Caco-2 (cell line): ENCODE data around the gene ARFGAP1. TPM values are rescaled to one million over a fixed set of nuclear protein-coding genes. Genes with fewer than 3 reads are reported as not detected.

ENCODE experiments used
- BruUV-seq: library from RNA; stranded (reverse); fragments of 400-500 nt; replicated peaks from 2 replicates; lab custom pipeline; 2021; lab: Mats Ljungman, UMichigan
- CTCF ChIA-PET: fragments of 300-600 bp; sonication (Branson Sonifier 250); formaldehyde crosslinking; loops from one replicate; lab custom pipeline; 2022; ENCODE audit warnings: antibody characterized with exemption; lab: Charles Lee
- POLR2A ChIA-PET: fragments of 300-600 bp; sonication (Branson Sonifier 250); formaldehyde crosslinking; loops from one replicate; lab custom pipeline; 2022; ENCODE audit warnings: antibody characterized with exemption; lab: Charles Lee
- DNase-seq, 2 experiments: peaks; one replicate each; pipeline versions ENCODE4 v3.0.0 to v3.0.0-alpha.2; 2020 to 2022
- H3K27me3 ChIP-seq: replicated peaks from 2 replicates; pipeline ENCODE4 v1.6.0; 2011; ENCODE audit warnings: low read length; ENCODE audit not compliant: control insufficient read depth, insufficient read depth
- H3K36me3 ChIP-seq: 2 replicates; pipeline ENCODE4 v1.5.1; 2011; ENCODE audit warnings: low read length; ENCODE audit not compliant: control insufficient read depth, insufficient read depth
- H3K4me1 ChIP-seq: fragments of 250-450 bp; sonication (Bioruptor Pico); 2 replicates; pipeline ENCODE4 v1.5.1; 2020; ENCODE audit warnings: mild to moderate bottlenecking
- H3K4me3 ChIP-seq: 2 replicates; pipeline ENCODE4 v1.5.1; 2011; ENCODE audit warnings: low read depth, mild to moderate bottlenecking, control low read depth, low read length
- H3K9me3 ChIP-seq: fragments of 250-450 bp; sonication (Bioruptor Pico); 2 replicates; pipeline ENCODE4 v1.5.1; 2020; ENCODE audit warnings: mild to moderate bottlenecking, moderate library complexity
- H3K27ac Mint-ChIP-seq: one replicate; pipeline ENCODE4 v1.8.0; 2022; ENCODE audit warnings: mixed read lengths; ENCODE audit not compliant: unreplicated experiment
- H3K27me3 Mint-ChIP-seq: one replicate; pipeline ENCODE4 v1.8.0; 2022; ENCODE audit warnings: mixed read lengths; ENCODE audit not compliant: insufficient read depth, unreplicated experiment
- H3K36me3 Mint-ChIP-seq: one replicate; pipeline ENCODE4 v1.8.0; 2022; ENCODE audit warnings: mild to moderate bottlenecking, mixed read lengths; ENCODE audit not compliant: insufficient read depth, unreplicated experiment
- H3K4me1 Mint-ChIP-seq: one replicate; pipeline ENCODE4 v1.8.0; 2022; ENCODE audit warnings: low read depth, mixed read lengths; ENCODE audit not compliant: unreplicated experiment
- H3K4me3 Mint-ChIP-seq: one replicate; pipeline ENCODE4 v1.8.0; 2022; ENCODE audit warnings: mild to moderate bottlenecking, moderate library complexity, mixed read lengths; ENCODE audit not compliant: unreplicated experiment
- H3K9me3 Mint-ChIP-seq: one replicate; pipeline ENCODE4 v1.8.0; 2022; ENCODE audit warnings: mixed read lengths; ENCODE audit not compliant: unreplicated experiment
- intact Hi-C: fragments of 100-400 bp; cut with micrococcal nuclease; formaldehyde crosslinking; loops from one replicate; pipeline ENCODE4 v1.10.0; 2022; ENCODE audit not compliant: unreplicated experiment
- total RNA-seq: library from RNA; stranded (reverse); gene quantifications from 2 replicates; pipeline ENCODE4 v1.2.3, GENCODE V29; 2022
- TF ChIP-seq, protein P1 (sequence below), 2 experiments: fragments of 200-600 bp in 1 of 2; IDR thresholded peaks; 1 replicate in 1 of 2; 2 replicates in 1 of 2; pipeline versions ENCODE4 v1.5.1 to v1.8.0; 2011 to 2022; ENCODE audit warnings: antibody characterized with exemption in 1 of 2, control low read depth in 1 of 2, inconsistent platforms in 1 of 2, low read depth in 1 of 2, low read length in 1 of 2, mild to moderate bottlenecking in 1 of 2, moderate library complexity in 1 of 2; ENCODE audit not compliant: insufficient read depth in 1 of 2, severe bottlenecking in 1 of 2, unreplicated experiment in 1 of 2

Gene ARFGAP1
- total RNA-seq, 1 experiment from 2014 or later = 275 TPM

- H3K4me3 ChIP-seq = no peak overlapping the region
- DNase-seq = peak in 1 of 2 experiments; percentile 40
- intact Hi-C loops = no loop called here
- TF ChIP-seq, protein P1, sequence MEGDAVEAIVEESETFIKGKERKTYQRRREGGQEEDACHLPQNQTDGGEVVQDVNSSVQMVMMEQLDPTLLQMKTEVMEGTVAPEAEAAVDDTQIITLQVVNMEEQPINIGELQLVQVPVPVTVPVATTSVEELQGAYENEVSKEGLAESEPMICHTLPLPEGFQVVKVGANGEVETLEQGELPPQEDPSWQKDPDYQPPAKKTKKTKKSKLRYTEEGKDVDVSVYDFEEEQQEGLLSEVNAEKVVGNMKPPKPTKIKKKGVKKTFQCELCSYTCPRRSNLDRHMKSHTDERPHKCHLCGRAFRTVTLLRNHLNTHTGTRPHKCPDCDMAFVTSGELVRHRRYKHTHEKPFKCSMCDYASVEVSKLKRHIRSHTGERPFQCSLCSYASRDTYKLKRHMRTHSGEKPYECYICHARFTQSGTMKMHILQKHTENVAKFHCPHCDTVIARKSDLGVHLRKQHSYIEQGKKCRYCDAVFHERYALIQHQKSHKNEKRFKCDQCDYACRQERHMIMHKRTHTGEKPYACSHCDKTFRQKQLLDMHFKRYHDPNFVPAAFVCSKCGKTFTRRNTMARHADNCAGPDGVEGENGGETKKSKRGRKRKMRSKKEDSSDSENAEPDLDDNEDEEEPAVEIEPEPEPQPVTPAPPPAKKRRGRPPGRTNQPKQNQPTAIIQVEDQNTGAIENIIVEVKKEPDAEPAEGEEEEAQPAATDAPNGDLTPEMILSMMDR (IDR thresholded peaks at IDR 0.05; ENCODE audit: insufficient read depth in 1 of 2, low read depth in 1 of 2, low read length in 1 of 2, severe bottlenecking in 1 of 2, unreplicated experiment in 1 of 2) = no peak
- ChIA-PET POLR2A (no interaction called here), CTCF (interaction anchor here (1.1 to 1.2 kb wide), 2 partner anchors 9 kb away, joined by 3 to 5 read pairs; no protein-coding TSS in a partner anchor)
- no peaks in the 10 kb centered on the region for H3K4me1 Mint-ChIP-seq
- H3K36me3 Mint-ChIP-seq = no peaks in the 10 kb centered on the region
- peaks cover 1% of the 10 kb centered on the region; the same call in 1 of the 2 replicates for H3K27me3 ChIP-seq
- BruUV-seq = no TSS peak
- no peaks in the 10 kb centered on the region for H3K9me3 Mint-ChIP-seq
- peaks cover 5% of the 10 kb centered on the region; the same call in 1 of the 2 replicates for H3K4me1 ChIP-seq
- H3K9me3 ChIP-seq = no peaks in the 10 kb centered on the region
- H3K27ac Mint-ChIP-seq = no peak overlapping the region
- peaks cover 4% of the 10 kb centered on the region for H3K27me3 Mint-ChIP-seq
- no peak overlapping the region for H3K4me3 Mint-ChIP-seq
- H3K36me3 ChIP-seq = no peaks in the 10 kb centered on the region
These were observed 46.0 kb downstream of the ARFGAP1 start for GRCh38 chr20:63318391-63319163.

GRCh38 chr20:63319164-63320040, 46.8 kb downstream of the ARFGAP1 start:
- Histone ChIP-seq H3K27me3 (no peaks in the 10 kb centered on the region), H3K36me3 (no peaks in the 10 kb centered on the region), H3K4me1 (peaks cover 5% of the 10 kb centered on the region; the same call in 1 of the 2 replicates), H3K4me3 (no peak overlapping the region), H3K9me3 (no peaks in the 10 kb centered on the region)
- no peaks in the 10 kb centered on the region for H3K9me3 Mint-ChIP-seq
- CTCF ChIA-PET = interaction anchor here (1.1 kb wide), 1 partner anchor 10 kb away, joined by 3 read pairs; no protein-coding TSS in a partner anchor
- no peaks in the 10 kb centered on the region for H3K4me1 Mint-ChIP-seq
- POLR2A ChIA-PET = no interaction called here
- intact Hi-C loops = no loop called here
- H3K27ac Mint-ChIP-seq = no peak overlapping the region
- no TSS peak for BruUV-seq
- no peaks in the 10 kb centered on the region for H3K36me3 Mint-ChIP-seq
- no peak overlapping the region for H3K4me3 Mint-ChIP-seq
- H3K27me3 Mint-ChIP-seq = peaks cover 11% of the 10 kb centered on the region
- DNase-seq = peak in 1 of 2 experiments; percentile 51
- TF ChIP-seq, protein P1 (IDR thresholded peaks at IDR 0.05; ENCODE audit: insufficient read depth in 1 of 2, low read depth in 1 of 2, low read length in 1 of 2, severe bottlenecking in 1 of 2, unreplicated experiment in 1 of 2) = no peak

GRCh38 chr20:63320041-63320511, 47.5 kb downstream of the ARFGAP1 start:
- H3K4me3 Mint-ChIP-seq = no peak overlapping the region
- no TSS peak for BruUV-seq
- H3K27ac Mint-ChIP-seq = no peak overlapping the region
- Histone ChIP-seq H3K36me3 (no peaks in the 10 kb centered on the region), H3K4me3 (no peak overlapping the region), H3K4me1 (peaks cover 5% of the 10 kb centered on the region; the same call in 1 of the 2 replicates), H3K27me3 (no peaks in the 10 kb centered on the region), H3K9me3 (no peaks in the 10 kb centered on the region)
- TF ChIP-seq, protein P1 (IDR thresholded peaks at IDR 0.05; ENCODE audit: insufficient read depth in 1 of 2, low read depth in 1 of 2, low read length in 1 of 2, severe bottlenecking in 1 of 2, unreplicated experiment in 1 of 2) = no peak
- no peaks in the 10 kb centered on the region for H3K36me3 Mint-ChIP-seq
- CTCF ChIA-PET = interaction anchor here (1.1 kb wide), 1 partner anchor 10 kb away, joined by 3 read pairs; no protein-coding TSS in a partner anchor
- H3K9me3 Mint-ChIP-seq = no peaks in the 10 kb centered on the region
- peaks cover 11% of the 10 kb centered on the region for H3K27me3 Mint-ChIP-seq
- DNase-seq = peak in 1 of 2 experiments; percentile 44
- H3K4me1 Mint-ChIP-seq = no peaks in the 10 kb centered on the region
- intact Hi-C loops = no loop called here
- POLR2A ChIA-PET = no interaction called here
